GM21526 (cell line): Measurements from ENCODE around the gene CRY1.
"Not testable (repeated sequence)": the region's sequence is repeated elsewhere in the genome, so short reads cannot be mapped to it uniquely, and the experiment has no call there.

Experiments
- ATAC-seq: cut with Tn5 transposase; IDR thresholded peaks from one replicate; pipeline ENCODE4 v1.9.1; 2021; ENCODE audit warnings: moderate library complexity; ENCODE audit not compliant: unreplicated experiment, low FRiP score

The CRY1 gene

GRCh38 chr12:107079172-107080011 is 14.0 kb downstream of the CRY1 start:
- no peak for ATAC-seq

GRCh38 chr12:107073266-107073665 is 20.1 kb downstream of the CRY1 start:
- not testable (repeated sequence) for ATAC-seq

- ATAC-seq: no peak
Observed at GRCh38 chr12:107066691-107067090, 26.7 kb downstream of the CRY1 start.

- no peak for ATAC-seq
Observed at GRCh38 chr12:107064687-107065086, 28.7 kb downstream of the CRY1 start.

GRCh38 chr12:107064243-107064642 is 29.1 kb downstream of the CRY1 start:
- ATAC-seq: no peak

GRCh38 chr12:107058190-107058589 is 35.2 kb downstream of the CRY1 start:
- no peak for ATAC-seq

GRCh38 chr12:107057071-107057834 is 36.1 kb downstream of the CRY1 start:
- ATAC-seq: no peak

GRCh38 chr12:107053709-107054108 is 39.6 kb downstream of the CRY1 start:
- no peak for ATAC-seq

- ATAC-seq: no peak
Observed at GRCh38 chr12:107045186-107045585, 48.2 kb downstream of the CRY1 start.

- ATAC-seq: no peak
Observed at GRCh38 chr12:107042801-107043200, 50.5 kb downstream of the CRY1 start.

GRCh38 chr12:107035733-107036132 is 57.6 kb downstream of the CRY1 start:
- no peak for ATAC-seq

GRCh38 chr12:107033758-107034739 is 59.3 kb downstream of the CRY1 start:
- no peak for ATAC-seq

GRCh38 chr12:107032266-107032665 is 61.1 kb downstream of the CRY1 start:
- ATAC-seq: no peak

GRCh38 chr12:107031061-107031460 is 62.3 kb downstream of the CRY1 start:
- ATAC-seq: no peak

- ATAC-seq: no peak
Observed at GRCh38 chr12:107029081-107029480, 64.3 kb downstream of the CRY1 start.

- ATAC-seq: no peak
Observed at GRCh38 chr12:107027636-107028053, 65.7 kb downstream of the CRY1 start.

- no peak for ATAC-seq
Observed at GRCh38 chr12:107026806-107027635, 66.3 kb downstream of the CRY1 start.

GRCh38 chr12:107026356-107026755 is 67.0 kb downstream of the CRY1 start:
- ATAC-seq: not testable (repeated sequence)

GRCh38 chr12:107025671-107026070 is 67.7 kb downstream of the CRY1 start:
- ATAC-seq: no peak

GRCh38 chr12:107019546-107019945 is 73.8 kb downstream of the CRY1 start:
- no peak for ATAC-seq
